ENCODE measurements around the gene LRCH1. TPM values are rescaled to one million over a fixed set of nuclear protein-coding genes. Genes with fewer than 3 reads are reported as not detected.

Gene LRCH1
- total RNA-seq, 4 donors from 2014 or later, result 13.6 to 29.7 (median 18.5) TPM

- Histone ChIP-seq H3K9me3 (no peaks in the 10 kb centered on the region), H3K36me3 (no peaks in the 10 kb centered on the region), H3K27ac (no peak overlapping the region), H3K27me3 (no peaks in the 10 kb centered on the region), H3K4me3 (no peak overlapping the region), H3K4me1 (peaks cover 0 to 24% (median 0%) of the 10 kb centered on the region in 4 donors)
- TF ChIP-seq POLR2A (IDR thresholded peaks at IDR 0.05) (no peak), CTCF (IDR thresholded peaks at IDR 0.05) (no peak)
- DNase-seq, result no peak
These were observed 123.4 kb downstream of the LRCH1 start for GRCh38 chr13:46676378-46676725.

- Histone ChIP-seq H3K4me1 (peaks cover 0 to 32% (median 0%) of the 10 kb centered on the region in 4 donors), H3K36me3 (no peaks in the 10 kb centered on the region), H3K27me3 (no peaks in the 10 kb centered on the region), H3K27ac (peak overlapping the region; percentile 54 to 78 (median 71)), H3K4me3 (peak overlapping the region in 2 of 4 donors; percentile 26 to 37), H3K9me3 (no peaks in the 10 kb centered on the region)
- DNase-seq, result peak in 2 of 3 donors; percentile 56 to 62
- TF ChIP-seq POLR2A (IDR thresholded peaks at IDR 0.05) (no peak), CTCF (IDR thresholded peaks at IDR 0.05) (peak in 3 of 6 experiments; percentile 13 to 28 (median 24))
These were observed 126.6 kb downstream of the LRCH1 start for GRCh38 chr13:46679369-46680120.

- Histone ChIP-seq H3K4me1 (peaks cover 0 to 39% (median 0%) of the 10 kb centered on the region in 4 donors), H3K4me3 (no peak overlapping the region), H3K27me3 (no peaks in the 10 kb centered on the region), H3K27ac (no peak overlapping the region), H3K36me3 (no peaks in the 10 kb centered on the region), H3K9me3 (no peaks in the 10 kb centered on the region)
- TF ChIP-seq POLR2A (IDR thresholded peaks at IDR 0.05), result no peak
- no peak for TF ChIP-seq CTCF (IDR thresholded peaks at IDR 0.05)
- DNase-seq, result no peak
These were observed 129.0 kb downstream of the LRCH1 start for GRCh38 chr13:46682015-46682414.

GRCh38 chr13:46682707-46683106 lies 129.7 kb downstream of the LRCH1 start:
- TF ChIP-seq POLR2A (IDR thresholded peaks at IDR 0.05), result no peak
- TF ChIP-seq CTCF (IDR thresholded peaks at IDR 0.05), result no peak
- Histone ChIP-seq H3K27ac (no peak overlapping the region), H3K36me3 (no peaks in the 10 kb centered on the region), H3K4me1 (peaks cover 0 to 41% (median 0%) of the 10 kb centered on the region in 4 donors), H3K4me3 (no peak overlapping the region), H3K9me3 (no peaks in the 10 kb centered on the region), H3K27me3 (no peaks in the 10 kb centered on the region)
- DNase-seq, result no peak

GRCh38 chr13:46683676-46684260 lies 130.8 kb downstream of the LRCH1 start:
- TF ChIP-seq CTCF (IDR thresholded peaks at IDR 0.05), result no peak
- TF ChIP-seq POLR2A (IDR thresholded peaks at IDR 0.05), result no peak
- Histone ChIP-seq H3K4me1 (peaks cover 0 to 42% (median 0%) of the 10 kb centered on the region in 4 donors), H3K27me3 (no peaks in the 10 kb centered on the region), H3K9me3 (no peaks in the 10 kb centered on the region), H3K4me3 (no peak overlapping the region), H3K36me3 (no peaks in the 10 kb centered on the region), H3K27ac (no peak overlapping the region)
- no peak for DNase-seq
